Measurements from ENCODE around the gene SPG7.

- TF ChIP-seq POLR2A (IDR thresholded peaks at IDR 0.05; ENCODE audit: low read depth, low read length) (no peak), POLR2AphosphoS5 (IDR thresholded peaks at IDR 0.05; ENCODE audit: low read depth, low read length) (no peak), TAF1 (IDR thresholded peaks at IDR 0.05; ENCODE audit: low read depth, low read length) (no peak), SPI1 (IDR thresholded peaks at IDR 0.05; ENCODE audit: low read depth, low read length) (no peak)
These were observed 879 bp upstream of the SPG7 start for GRCh38 chr16:89507214-89507833.
